Fibroblast of mammary gland (primary cell): ENCODE data around the gene GRM7.

Experiments used
- DNase-seq: peaks from one replicate; pipeline ENCODE4 v3.0.0-alpha.2; 2010; ENCODE audit warnings: low read depth
- H3K4me3 ChIP-seq: 2 replicates; pipeline ENCODE4 v1.5.1; 2011; ENCODE audit warnings: low read depth, mild to moderate bottlenecking, low read length, moderate library complexity; ENCODE audit not compliant: control insufficient read depth
- CTCF ChIP-seq: conservative IDR thresholded peaks from 2 replicates; pipeline ENCODE4 v1.5.1; 2011; ENCODE audit warnings: low read depth, low read length, inconsistent platforms; ENCODE audit not compliant: control insufficient read depth, insufficient read depth

GRM7 gene

GRCh38 chr3:7260975-7261374, 400.1 kb downstream of the GRM7 start:
- no peak overlapping the region for H3K4me3 ChIP-seq
- no peak for DNase-seq
- TF ChIP-seq CTCF = no peak

GRCh38 chr3:7263347-7264195, 402.7 kb downstream of the GRM7 start:
- no peak overlapping the region for H3K4me3 ChIP-seq
- TF ChIP-seq CTCF = no peak
- DNase-seq = no peak

GRCh38 chr3:7264196-7264526, 403.2 kb downstream of the GRM7 start:
- TF ChIP-seq CTCF = no peak
- no peak for DNase-seq

GRCh38 chr3:7265736-7266135, 404.8 kb downstream of the GRM7 start:
- no peak for TF ChIP-seq CTCF
- no peak overlapping the region for H3K4me3 ChIP-seq
- DNase-seq = no peak

More at GRCh38 chr3:7264196-7264526, 403.2 kb downstream of the GRM7 start:
- H3K4me3 ChIP-seq = no peak overlapping the region

- no peak for DNase-seq
Observed at GRCh38 chr3:7266551-7266950, 405.6 kb downstream of the GRM7 start.

GRCh38 chr3:7270731-7271130, 409.8 kb downstream of the GRM7 start:
- no peak for TF ChIP-seq CTCF
- no peak for DNase-seq
- H3K4me3 ChIP-seq = no peak overlapping the region

More at GRCh38 chr3:7266551-7266950, 405.6 kb downstream of the GRM7 start:
- no peak for TF ChIP-seq CTCF
- H3K4me3 ChIP-seq = no peak overlapping the region
